Psoas muscle (tissue), 8 donors: ENCODE results near the gene NDUFB10. TPM values are rescaled to one million over a fixed set of nuclear protein-coding genes. Genes with fewer than 3 reads are reported as not detected.
"Not testable (repeated sequence)": the region's sequence is repeated elsewhere in the genome, so short reads cannot be mapped to it uniquely, and the experiment has no call there.

ENCODE experiments used
- ATAC-seq, 4 donors: fragments of 200-7000 bp; cut with Tn5 transposase; one replicate each; pipeline ENCODE4 v1.9.1; 2020; ENCODE audit warnings: moderate library complexity in 3 of 4, mild to moderate bottlenecking in 2 of 4
- DNase-seq, 2 donors: peaks; one replicate each; pipeline ENCODE4 v3.0.0-alpha.2; 2020
- H3K27ac ChIP-seq: fragments of 200-600 bp; one replicate; pipeline ENCODE4 v1.8.0; 2022
- H3K27me3 ChIP-seq, 3 donors: fragments of 200-600 bp in 1 of 3; one replicate each; pipeline versions ENCODE4 v1.6.1 to v1.8.0; 2013 to 2022; ENCODE audit warnings: low read length in 2 of 3, mild to moderate bottlenecking in 2 of 3, moderate library complexity in 1 of 3; ENCODE audit not compliant: insufficient read depth in 3 of 3
- H3K36me3 ChIP-seq, 2 donors: fragments of 200-600 bp in 1 of 2; one replicate each; pipeline versions ENCODE4 v1.6.1 to v1.8.0; 2013 to 2022; ENCODE audit warnings: low read depth in 1 of 2, mild to moderate bottlenecking in 1 of 2, moderate library complexity in 1 of 2; ENCODE audit not compliant: insufficient read depth in 1 of 2
- H3K4me1 ChIP-seq: fragments of 200-600 bp; one replicate; pipeline ENCODE4 v1.8.0; 2022
- H3K4me3 ChIP-seq: fragments of 200-600 bp; one replicate; pipeline ENCODE4 v1.8.0; 2022; ENCODE audit warnings: mild to moderate bottlenecking
- H3K9me3 ChIP-seq: fragments of 200-600 bp; one replicate; pipeline ENCODE4 v1.8.0; 2022
- WGBS, 3 donors: extraction: QIAGEN DNeasy Blood & Tissue Kit; methylation state at CpG; one replicate each; pipeline versions ENCODE4 v1.1.6 to v1.1.7; 2013; 5-methylcytosine and 5-hydroxymethylcytosine counted together
- intact Hi-C, 2 donors: fragments of 100-400 bp; cut with DNase I; formaldehyde crosslinking; loops; one replicate each; pipeline versions ENCODE4 v1.11.0 to v1.14.2; 2022
- polyA plus RNA-seq, 3 donors: library from polyadenylated mRNA; stranded (reverse); fragments of 200-250 nt; gene quantifications; one replicate each; pipeline ENCODE4 v1.2.3, GENCODE V29; 2013
- total RNA-seq, 4 donors: library from RNA; stranded (reverse); fragmentation: NEBNext Ultra II Directional in 2 of 4; extraction: Animal tissue kit (Norgen Biotek cat#: 25700) in 2 of 4; gene quantifications; one replicate each; pipeline versions ENCODE4 v1.2.1 to v1.2.4, GENCODE V29; 2021 to 2023
- TF ChIP-seq, protein P1 (sequence below): fragments of 200-600 bp; IDR thresholded peaks from one replicate; pipeline ENCODE4 v1.8.0; 2022; ENCODE audit warnings: antibody characterized with exemption
- donor health status: healthy with polysubstance abuse.
- donor health status: DM: no; HTN: no; CAD: no; lungs with moderate emphysema.
- donor health status: Bipolar disorder and iron deficiency.
- donor health status: healthy.
- donor health status: DM: yes; HTN: yes; CAD: no.
- donor health status: DM: no; HTN: no; CAD: no.
- donor health status: DM: no; HTN: no; CAD: no.
- donor health status: DM: yes; HTN: yes; CAD: no.

The NDUFB10 gene
- total and polyA plus RNA-seq, 7 donors: 350 to 870 (median 465) TPM

- Histone ChIP-seq H3K9me3 (no peaks in the 10 kb centered on the region), H3K27ac (no peak overlapping the region), H3K4me3 (no peak overlapping the region), H3K27me3 (peaks cover 0 to 91% (median 30%) of the 10 kb centered on the region in 3 donors), H3K4me1 (no peaks in the 10 kb centered on the region), H3K36me3 (no peaks in the 10 kb centered on the region)
- intact Hi-C loops: no loop called here
- TF ChIP-seq, protein P1, sequence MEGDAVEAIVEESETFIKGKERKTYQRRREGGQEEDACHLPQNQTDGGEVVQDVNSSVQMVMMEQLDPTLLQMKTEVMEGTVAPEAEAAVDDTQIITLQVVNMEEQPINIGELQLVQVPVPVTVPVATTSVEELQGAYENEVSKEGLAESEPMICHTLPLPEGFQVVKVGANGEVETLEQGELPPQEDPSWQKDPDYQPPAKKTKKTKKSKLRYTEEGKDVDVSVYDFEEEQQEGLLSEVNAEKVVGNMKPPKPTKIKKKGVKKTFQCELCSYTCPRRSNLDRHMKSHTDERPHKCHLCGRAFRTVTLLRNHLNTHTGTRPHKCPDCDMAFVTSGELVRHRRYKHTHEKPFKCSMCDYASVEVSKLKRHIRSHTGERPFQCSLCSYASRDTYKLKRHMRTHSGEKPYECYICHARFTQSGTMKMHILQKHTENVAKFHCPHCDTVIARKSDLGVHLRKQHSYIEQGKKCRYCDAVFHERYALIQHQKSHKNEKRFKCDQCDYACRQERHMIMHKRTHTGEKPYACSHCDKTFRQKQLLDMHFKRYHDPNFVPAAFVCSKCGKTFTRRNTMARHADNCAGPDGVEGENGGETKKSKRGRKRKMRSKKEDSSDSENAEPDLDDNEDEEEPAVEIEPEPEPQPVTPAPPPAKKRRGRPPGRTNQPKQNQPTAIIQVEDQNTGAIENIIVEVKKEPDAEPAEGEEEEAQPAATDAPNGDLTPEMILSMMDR: no peak
- 14 to 15% (median 14%) methylated on average over 29 to 30 of the region's 30 CpGs for WGBS, 3 donors
- DNase-seq (no peak), ATAC-seq (peak in 1 of 4 donors; percentile 17)
These were observed 39.9 kb upstream of the NDUFB10 start for GRCh38 chr16:1919327-1919998.

DNA sequence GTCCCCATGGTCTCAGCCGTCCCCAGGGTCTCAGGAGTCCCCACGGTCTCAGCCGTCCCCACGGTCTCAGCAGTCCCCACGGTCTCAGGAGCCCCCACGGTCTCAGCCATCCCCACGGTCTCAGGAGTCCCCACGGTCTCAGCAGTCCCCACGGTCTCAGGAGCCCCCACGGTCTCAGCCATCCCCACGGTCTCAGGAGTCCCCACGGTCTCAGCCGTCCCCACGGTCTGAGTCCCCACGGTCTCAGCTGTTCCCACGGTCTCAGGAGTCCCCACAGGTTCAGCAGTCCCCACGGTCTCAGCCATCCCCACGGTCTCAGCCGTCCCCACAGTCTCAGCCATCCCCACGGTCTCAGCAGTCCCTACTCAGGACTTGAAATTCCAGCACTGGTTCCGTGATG, 39.2 kb upstream of the NDUFB10 start:
- intact Hi-C loops, DNase-seq: not testable (repeated sequence)

DNA sequence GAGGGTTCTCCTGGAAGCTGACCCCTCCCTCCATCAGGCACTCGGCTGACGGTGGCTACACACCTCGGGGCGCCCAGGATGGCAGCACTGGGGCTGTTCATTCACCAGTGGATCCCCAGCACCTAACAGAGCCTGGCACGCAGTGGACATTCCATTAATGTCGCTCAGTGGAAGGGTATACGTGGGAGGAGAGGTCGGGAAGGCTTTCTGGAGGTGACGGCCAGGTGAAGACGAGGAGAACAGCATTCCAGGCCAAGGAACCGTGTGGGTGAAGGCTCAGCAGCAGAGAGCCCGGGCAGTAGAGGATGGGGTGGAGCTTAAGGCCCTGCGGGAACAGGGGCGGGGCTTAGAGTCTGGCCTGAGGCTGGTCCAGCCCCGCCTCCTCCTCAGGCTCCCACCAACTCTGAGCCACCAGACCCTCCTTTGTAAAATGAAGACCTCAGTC, 38.6 kb upstream of the NDUFB10 start:
- peaks cover 0 to 87% (median 29%) of the 10 kb centered on the region in 3 donors for H3K27me3 ChIP-seq
- peak in 2 of 4 donors; percentile 63 to 70 for ATAC-seq

More for the DNA sequence above, 39.2 kb upstream of the NDUFB10 start:
- peaks cover 0 to 88% (median 29%) of the 10 kb centered on the region in 3 donors for H3K27me3 ChIP-seq
- not testable (repeated sequence) for ATAC-seq, H3K4me1 ChIP-seq, H3K9me3 ChIP-seq, H3K36me3 ChIP-seq, H3K4me3 ChIP-seq, H3K27ac ChIP-seq
- WGBS, 3 donors: 52 to 57% (median 56%) methylated on average over 21 of the region's 21 CpGs

GRCh38 chr16:1922357-1922756, 37.0 kb upstream of the NDUFB10 start:
- Histone ChIP-seq H3K4me3 (no peak overlapping the region), H3K27me3 (peaks cover 0 to 71% (median 22%) of the 10 kb centered on the region in 3 donors), H3K27ac (no peak overlapping the region), H3K36me3 (no peaks in the 10 kb centered on the region), H3K9me3 (no peaks in the 10 kb centered on the region), H3K4me1 (no peaks in the 10 kb centered on the region)
- WGBS, 3 donors: 73 to 89% (median 75%) methylated on average over 8 of the region's 8 CpGs
- TF ChIP-seq, protein P1: no peak
- DNase-seq: no peak
- no peak for ATAC-seq
- intact Hi-C loops: no loop called here

More for the DNA sequence above, 38.6 kb upstream of the NDUFB10 start:
- H3K4me1 ChIP-seq: no peaks in the 10 kb centered on the region
- no peak overlapping the region for H3K4me3 ChIP-seq
- H3K27ac ChIP-seq: no peak overlapping the region
- TF ChIP-seq, protein P1: no peak
- DNase-seq: no peak
- intact Hi-C loops: no loop called here
- H3K36me3 ChIP-seq: no peaks in the 10 kb centered on the region
- WGBS, 3 donors: 10 to 14% (median 12%) methylated on average over 15 of the region's 15 CpGs
- no peaks in the 10 kb centered on the region for H3K9me3 ChIP-seq

DNA sequence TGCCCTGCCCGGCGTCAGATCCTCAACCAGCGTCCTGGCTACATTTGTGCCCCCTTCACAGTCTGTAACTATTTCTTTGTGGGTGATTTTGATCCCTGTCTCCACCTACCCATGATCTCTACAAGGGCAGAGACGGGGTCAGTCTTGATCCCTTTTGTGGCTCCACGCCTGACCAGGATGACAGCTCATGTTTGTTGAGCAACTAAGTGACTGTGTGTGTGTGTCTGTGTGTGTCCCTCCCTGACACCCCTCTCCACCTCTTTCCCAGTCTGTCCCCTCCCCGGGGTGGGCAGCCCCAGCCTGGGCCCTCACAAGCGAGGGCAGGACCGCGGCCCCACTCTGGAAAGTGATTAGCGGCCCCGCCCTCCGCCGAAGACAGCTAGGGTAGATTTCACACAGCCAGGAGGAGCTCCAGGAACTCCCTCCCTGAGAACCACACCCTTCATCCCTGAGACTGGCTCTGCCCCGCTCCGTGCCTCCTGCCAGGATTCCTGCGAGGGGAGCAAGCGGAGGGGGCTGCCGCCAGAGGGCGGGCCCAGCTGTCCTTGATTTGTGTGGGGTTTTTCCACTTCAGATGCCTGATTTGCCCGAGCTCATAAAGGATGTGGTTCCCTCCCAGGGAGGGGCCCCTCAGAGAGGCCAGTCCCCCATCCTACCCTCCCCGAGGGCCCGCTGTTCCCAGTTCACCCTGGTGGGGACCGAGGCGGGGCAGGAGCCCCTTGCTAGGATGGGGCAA, 35.9 kb upstream of the NDUFB10 start:
- intact Hi-C loops: no loop called here
- H3K27me3 ChIP-seq: peaks cover 0 to 64% (median 17%) of the 10 kb centered on the region in 3 donors
- ATAC-seq: peak in 2 of 4 donors; percentile 38 to 41

More for the DNA sequence above, 35.9 kb upstream of the NDUFB10 start:
- Histone ChIP-seq H3K4me3 (no peak overlapping the region), H3K9me3 (no peaks in the 10 kb centered on the region), H3K36me3 (no peaks in the 10 kb centered on the region), H3K27ac (no peak overlapping the region), H3K4me1 (no peaks in the 10 kb centered on the region)
- no peak for DNase-seq
- TF ChIP-seq, protein P1: no peak
- WGBS, 3 donors: 9 to 19% (median 15%) methylated on average over 24 of the region's 24 CpGs
